ENCODE data around the gene MCHR2.

- no peak for TF ChIP-seq CTCF (IDR thresholded peaks at IDR 0.05; ENCODE audit: low read depth, low read length, poor library complexity, severe bottlenecking)
- no peak for TF ChIP-seq EZH2phosphoT487 (IDR thresholded peaks at IDR 0.05; ENCODE audit: borderline replicate concordance, low read length)
These were observed 107.0 kb downstream of the MCHR2 start for GRCh38 chr6:99887066-99887465.

Data from DOHH2 (cell line).